CD14-positive monocyte (primary cell): ENCODE results near the gene SPAG5. TPM values are rescaled to one million over a fixed set of nuclear protein-coding genes. Genes with fewer than 3 reads are reported as not detected.

Experiments
- DNase-seq, 3 donors: peaks; one replicate each; pipeline ENCODE4 v3.0.0-alpha.2; 2011 to 2022
- H2AFZ ChIP-seq: 2 replicates; pipeline ENCODE4 v1.6.0; 2012; ENCODE audit warnings: mild to moderate bottlenecking, low read depth, low read length, inconsistent platforms; ENCODE audit not compliant: insufficient read depth, poor library complexity, severe bottlenecking
- H3K27ac ChIP-seq, 2 donors: 1 replicate in 1 of 2; 2 replicates in 1 of 2; pipeline ENCODE4 v1.5.1; 2012 to 2013; ENCODE audit warnings: low read length in 2 of 2, control low read depth in 1 of 2, inconsistent platforms in 1 of 2, low read depth in 1 of 2, mild to moderate bottlenecking in 1 of 2
- H3K27me3 ChIP-seq, 2 donors: one replicate each; pipeline versions ENCODE4 v1.6.0 to v1.6.1; 2011 to 2013; ENCODE audit warnings: low read length in 2 of 2; ENCODE audit not compliant: control insufficient read depth in 2 of 2, insufficient read depth in 2 of 2
- H3K36me3 ChIP-seq, 2 donors: replicated peaks in 1 of 2; 1 replicate in 1 of 2; 2 replicates in 1 of 2; pipeline versions ENCODE4 v1.5.1 to v1.6.1; 2012 to 2013; ENCODE audit warnings: low read length in 2 of 2, control low read depth in 1 of 2, inconsistent platforms in 1 of 2, mild to moderate bottlenecking in 1 of 2; ENCODE audit not compliant: insufficient read depth in 2 of 2, control insufficient read depth in 1 of 2
- H3K4me1 ChIP-seq, 2 donors: 1 replicate in 1 of 2; 2 replicates in 1 of 2; pipeline versions ENCODE4 v1.5.1 to v1.6.1; 2012 to 2013; ENCODE audit warnings: low read length in 2 of 2, control low read depth in 1 of 2, inconsistent platforms in 1 of 2, mild to moderate bottlenecking in 1 of 2, moderate library complexity in 1 of 2; ENCODE audit not compliant: insufficient read depth in 2 of 2, control insufficient read depth in 1 of 2
- H3K4me2 ChIP-seq: replicated peaks from 2 replicates; pipeline ENCODE3; 2012; ENCODE audit warnings: low read length, moderate library complexity, mild to moderate bottlenecking; ENCODE audit not compliant: poor library complexity, severe bottlenecking; ENCODE audit errors: extremely low read depth
- H3K4me3 ChIP-seq, 3 experiments: fragments of 200-600 bp in 1 of 3; sonication (generic) in 1 of 3; replicated peaks in 1 of 3; 1 replicate in 2 of 3; 2 replicates in 1 of 3; pipeline ENCODE4 v1.5.1; 2011 to 2013; ENCODE audit warnings: low read length in 3 of 3, mild to moderate bottlenecking in 3 of 3, control low read depth in 2 of 3, low read depth in 2 of 3, inconsistent platforms in 1 of 3, moderate library complexity in 1 of 3
- H3K79me2 ChIP-seq: 2 replicates; pipeline ENCODE4 v1.6.0; 2012; ENCODE audit warnings: mild to moderate bottlenecking, control low read depth, inconsistent platforms, low read length, moderate library complexity; ENCODE audit not compliant: insufficient read depth
- H3K9ac ChIP-seq: 2 replicates; pipeline ENCODE4 v1.6.0; 2017; ENCODE audit warnings: low read length, mild to moderate bottlenecking; ENCODE audit not compliant: insufficient read depth, poor library complexity, severe bottlenecking
- H3K9me3 ChIP-seq, 2 donors: replicated peaks in 1 of 2; 1 replicate in 1 of 2; 2 replicates in 1 of 2; pipeline versions ENCODE4 v1.5.1 to v1.6.1; 2012 to 2013; ENCODE audit warnings: low read length in 2 of 2, control low read depth in 1 of 2; ENCODE audit not compliant: control insufficient read depth in 1 of 2, insufficient read depth in 1 of 2
- H4K20me1 ChIP-seq: 2 replicates; pipeline ENCODE4 v1.6.0; 2012; ENCODE audit warnings: mild to moderate bottlenecking, low read length, control low read depth, moderate library complexity; ENCODE audit not compliant: insufficient read depth
- H3K27ac Mint-ChIP-seq, 7 donors: one replicate each; pipeline ENCODE4 v1.8.0; 2020; ENCODE audit warnings: mild to moderate bottlenecking in 7 of 7, mixed read lengths in 7 of 7, moderate library complexity in 6 of 7, inconsistent platforms in 2 of 7
- H3K27me3 Mint-ChIP-seq, 3 donors: one replicate each; pipeline ENCODE4 v1.8.0; 2021 to 2022; ENCODE audit warnings: low read depth in 3 of 3, mild to moderate bottlenecking in 3 of 3, mixed read lengths in 3 of 3, moderate library complexity in 3 of 3, inconsistent platforms in 1 of 3
- H3K36me3 Mint-ChIP-seq, 2 donors: one replicate each; pipeline ENCODE4 v1.8.0; 2020; ENCODE audit warnings: mixed read lengths in 2 of 2, inconsistent platforms in 1 of 2, mild to moderate bottlenecking in 1 of 2
- H3K4me1 Mint-ChIP-seq: one replicate; pipeline ENCODE4 v1.8.0; 2020; ENCODE audit warnings: mild to moderate bottlenecking, mixed read lengths
- H3K4me3 Mint-ChIP-seq, 2 donors: one replicate each; pipeline ENCODE4 v1.8.0; 2020; ENCODE audit warnings: mild to moderate bottlenecking in 2 of 2, mixed read lengths in 2 of 2, moderate library complexity in 1 of 2
- H3K9me3 Mint-ChIP-seq, 7 donors: one replicate each; pipeline ENCODE4 v1.8.0; 2020 to 2022; ENCODE audit warnings: mixed read lengths in 7 of 7, mild to moderate bottlenecking in 6 of 7, moderate library complexity in 6 of 7, inconsistent platforms in 2 of 7
- WGBS: methylation state at CpG from one replicate; pipeline ENCODE4 v1.1.5; 2013; ENCODE audit warnings: missing lambda C conversion rate; ENCODE audit not compliant: insufficient coverage; 5-methylcytosine and 5-hydroxymethylcytosine counted together
- intact Hi-C, 2 donors: fragments of 100-400 bp; cut with micrococcal nuclease; formaldehyde crosslinking; loops; one replicate each; pipeline versions ENCODE4 v1.15.0 to v1.15.1; 2023
- polyA plus RNA-seq, 3 donors: library from polyadenylated mRNA; depleted of rRNA in 1 of 3; unstranded in 2 of 3; stranded (reverse) in 1 of 3; fragments of 300-500 nt in 2 of 3; fragments of >200 nt in 1 of 3; fragmentation: Illumina TruSeq in 2 of 3; gene quantifications; 1 replicate in 2 of 3; 2 replicates in 1 of 3; pipeline ENCODE4 v1.2.3, GENCODE V29; 2012 to 2021
- TF ChIP-seq, protein P1 (sequence below): fragments of 200-600 bp; IDR thresholded peaks from one replicate; pipeline ENCODE4 v1.8.0; 2022; ENCODE audit warnings: antibody characterized with exemption, mild to moderate bottlenecking

The SPAG5 gene
- polyA plus RNA-seq, 3 donors: 7.7 TPM; not detected in 2

DNA sequence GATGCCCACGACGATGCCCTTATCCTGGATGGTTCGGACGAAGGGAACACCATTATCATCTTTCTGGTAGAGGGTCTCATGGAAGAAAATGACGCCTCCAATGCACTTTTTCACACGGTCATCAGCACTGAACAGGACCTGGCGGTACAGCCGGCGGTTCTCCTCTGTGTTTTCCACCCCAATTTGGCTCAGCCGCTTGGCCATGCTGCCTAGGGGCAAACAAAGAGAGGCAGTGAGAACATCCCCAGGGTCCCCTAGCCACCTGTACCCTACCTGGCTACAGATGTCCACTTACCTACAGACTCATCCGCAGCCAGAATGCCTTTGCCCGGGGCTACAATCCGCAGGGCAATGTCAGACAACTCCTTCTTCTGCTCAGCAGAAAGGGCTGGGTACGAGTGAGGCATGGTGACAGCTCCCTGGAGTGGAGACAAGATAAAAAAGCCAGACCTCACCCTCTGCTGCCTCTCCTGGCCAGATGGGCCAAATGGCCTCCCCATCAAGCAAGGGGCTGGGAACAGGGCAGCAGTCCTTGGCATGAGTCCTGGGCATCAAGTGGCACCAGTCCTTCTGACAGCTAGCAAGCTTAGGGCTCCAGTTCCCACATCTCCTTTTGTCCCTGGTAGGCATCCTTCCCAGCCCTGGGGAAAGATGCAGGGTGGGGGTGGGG, 23.6 kb downstream of the SPAG5 start:
- H3K27me3 Mint-ChIP-seq: peaks cover 2 to 4% (median 3%) of the 10 kb centered on the region in 3 donors
- Histone ChIP-seq H3K27ac (no peak overlapping the region), H3K79me2 (peaks cover 10% of the 10 kb centered on the region), H3K9ac (no peak overlapping the region), H3K9me3 (no peaks in the 10 kb centered on the region), H3K36me3 (peaks cover 13 to 26% of the 10 kb centered on the region in 2 donors), H3K4me3 (no peak overlapping the region), H4K20me1 (no peaks in the 10 kb centered on the region), H3K4me1 (peaks cover 17 to 20% of the 10 kb centered on the region in 2 donors), H2AFZ (no peak overlapping the region), H3K4me2 (no peak overlapping the region), H3K27me3 (no peaks in the 10 kb centered on the region)
- TF ChIP-seq, protein P1, sequence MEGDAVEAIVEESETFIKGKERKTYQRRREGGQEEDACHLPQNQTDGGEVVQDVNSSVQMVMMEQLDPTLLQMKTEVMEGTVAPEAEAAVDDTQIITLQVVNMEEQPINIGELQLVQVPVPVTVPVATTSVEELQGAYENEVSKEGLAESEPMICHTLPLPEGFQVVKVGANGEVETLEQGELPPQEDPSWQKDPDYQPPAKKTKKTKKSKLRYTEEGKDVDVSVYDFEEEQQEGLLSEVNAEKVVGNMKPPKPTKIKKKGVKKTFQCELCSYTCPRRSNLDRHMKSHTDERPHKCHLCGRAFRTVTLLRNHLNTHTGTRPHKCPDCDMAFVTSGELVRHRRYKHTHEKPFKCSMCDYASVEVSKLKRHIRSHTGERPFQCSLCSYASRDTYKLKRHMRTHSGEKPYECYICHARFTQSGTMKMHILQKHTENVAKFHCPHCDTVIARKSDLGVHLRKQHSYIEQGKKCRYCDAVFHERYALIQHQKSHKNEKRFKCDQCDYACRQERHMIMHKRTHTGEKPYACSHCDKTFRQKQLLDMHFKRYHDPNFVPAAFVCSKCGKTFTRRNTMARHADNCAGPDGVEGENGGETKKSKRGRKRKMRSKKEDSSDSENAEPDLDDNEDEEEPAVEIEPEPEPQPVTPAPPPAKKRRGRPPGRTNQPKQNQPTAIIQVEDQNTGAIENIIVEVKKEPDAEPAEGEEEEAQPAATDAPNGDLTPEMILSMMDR: no peak
- peaks cover 27% of the 10 kb centered on the region for H3K4me1 Mint-ChIP-seq
- 98% methylated on average over 11 of the region's 14 CpGs for WGBS
- H3K9me3 Mint-ChIP-seq: no peaks in the 10 kb centered on the region
- intact Hi-C loops: loop anchor here in 1 of 2 donors (10.0 kb wide), 1 partner anchor 240 kb away; the partner anchor contains the start of genes IFT20 and TNFAIP1
- no peak overlapping the region for H3K27ac Mint-ChIP-seq
- peaks cover 16 to 34% of the 10 kb centered on the region in 2 donors for H3K36me3 Mint-ChIP-seq
- DNase-seq: no peak
- no peak overlapping the region for H3K4me3 Mint-ChIP-seq

- Histone ChIP-seq H3K4me3 (no peak overlapping the region), H4K20me1 (peaks cover 3% of the 10 kb centered on the region), H3K4me1 (peaks cover 20 to 27% of the 10 kb centered on the region in 2 donors), H3K36me3 (peaks cover 10 to 19% of the 10 kb centered on the region in 2 donors), H2AFZ (no peak overlapping the region), H3K27ac (no peak overlapping the region), H3K4me2 (no peak overlapping the region), H3K27me3 (no peaks in the 10 kb centered on the region), H3K9ac (no peak overlapping the region), H3K9me3 (no peaks in the 10 kb centered on the region), H3K79me2 (peaks cover 18% of the 10 kb centered on the region)
- no peaks in the 10 kb centered on the region for H3K9me3 Mint-ChIP-seq
- TF ChIP-seq, protein P1: no peak
- intact Hi-C loops: loop anchor here in 1 of 2 donors (10.0 kb wide), 1 partner anchor 240 kb away; the partner anchor contains the start of genes IFT20 and TNFAIP1
- peaks cover 2 to 4% (median 3%) of the 10 kb centered on the region in 3 donors for H3K27me3 Mint-ChIP-seq
- 98% methylated on average over 5 of the region's 7 CpGs for WGBS
- peaks cover 9 to 27% of the 10 kb centered on the region in 2 donors for H3K36me3 Mint-ChIP-seq
- peaks cover 34% of the 10 kb centered on the region for H3K4me1 Mint-ChIP-seq
- H3K27ac Mint-ChIP-seq: peak overlapping the region in 1 of 7 donors; percentile 41
- no peak for DNase-seq
- no peak overlapping the region for H3K4me3 Mint-ChIP-seq
Measured at GRCh38 chr17:28574526-28574925, 24.3 kb downstream of the SPAG5 start.
